Coronary artery (tissue), 2 donors: ENCODE results near the gene COL26A1.

Experiments
- DNase-seq: peaks from one replicate; pipeline ENCODE4 v3.0.0-alpha.2; 2017; ENCODE audit warnings: low spot score
- H3K27ac ChIP-seq, 2 donors: fragments of 200-600 bp; sonication (generic); one replicate each; pipeline ENCODE4 v1.5.1; 2016 to 2019
- H3K4me3 ChIP-seq: fragments of 200-600 bp; sonication (generic); 2 replicates; pipeline ENCODE4 v1.5.1; 2016; ENCODE audit warnings: mild to moderate bottlenecking, moderate library complexity
- TF ChIP-seq, protein P1 (sequence below): fragments of 200-600 bp; sonication (generic); IDR thresholded peaks from one replicate; pipeline ENCODE4 v1.5.1; 2019; ENCODE audit warnings: antibody characterized with exemption

COL26A1 gene

DNA sequence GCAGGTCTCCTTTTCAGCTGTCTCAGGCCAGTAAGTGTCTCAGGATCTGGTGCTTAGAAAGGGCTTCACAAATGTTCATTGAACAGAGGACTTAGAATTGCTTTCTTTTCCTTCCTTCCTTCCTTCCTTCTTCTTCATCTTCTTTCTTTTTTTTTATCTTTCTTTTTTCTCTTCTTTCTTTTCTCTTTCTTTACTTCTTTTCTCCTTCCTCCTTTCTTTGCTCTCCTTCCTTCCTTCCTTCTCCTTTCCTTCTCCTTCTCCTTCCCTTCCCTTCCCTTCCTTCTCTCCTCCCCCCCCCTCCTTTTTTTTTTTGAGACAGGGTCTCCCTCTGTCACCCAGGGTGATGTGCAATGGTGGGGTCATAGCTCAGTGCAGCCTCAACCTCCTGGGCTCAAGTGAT is 34.6 kb downstream of the COL26A1 start:
- Histone ChIP-seq H3K4me3 (no peak overlapping the region), H3K27ac (no peak overlapping the region)
- no peak for DNase-seq
- TF ChIP-seq, protein P1, sequence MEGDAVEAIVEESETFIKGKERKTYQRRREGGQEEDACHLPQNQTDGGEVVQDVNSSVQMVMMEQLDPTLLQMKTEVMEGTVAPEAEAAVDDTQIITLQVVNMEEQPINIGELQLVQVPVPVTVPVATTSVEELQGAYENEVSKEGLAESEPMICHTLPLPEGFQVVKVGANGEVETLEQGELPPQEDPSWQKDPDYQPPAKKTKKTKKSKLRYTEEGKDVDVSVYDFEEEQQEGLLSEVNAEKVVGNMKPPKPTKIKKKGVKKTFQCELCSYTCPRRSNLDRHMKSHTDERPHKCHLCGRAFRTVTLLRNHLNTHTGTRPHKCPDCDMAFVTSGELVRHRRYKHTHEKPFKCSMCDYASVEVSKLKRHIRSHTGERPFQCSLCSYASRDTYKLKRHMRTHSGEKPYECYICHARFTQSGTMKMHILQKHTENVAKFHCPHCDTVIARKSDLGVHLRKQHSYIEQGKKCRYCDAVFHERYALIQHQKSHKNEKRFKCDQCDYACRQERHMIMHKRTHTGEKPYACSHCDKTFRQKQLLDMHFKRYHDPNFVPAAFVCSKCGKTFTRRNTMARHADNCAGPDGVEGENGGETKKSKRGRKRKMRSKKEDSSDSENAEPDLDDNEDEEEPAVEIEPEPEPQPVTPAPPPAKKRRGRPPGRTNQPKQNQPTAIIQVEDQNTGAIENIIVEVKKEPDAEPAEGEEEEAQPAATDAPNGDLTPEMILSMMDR = no peak

DNA sequence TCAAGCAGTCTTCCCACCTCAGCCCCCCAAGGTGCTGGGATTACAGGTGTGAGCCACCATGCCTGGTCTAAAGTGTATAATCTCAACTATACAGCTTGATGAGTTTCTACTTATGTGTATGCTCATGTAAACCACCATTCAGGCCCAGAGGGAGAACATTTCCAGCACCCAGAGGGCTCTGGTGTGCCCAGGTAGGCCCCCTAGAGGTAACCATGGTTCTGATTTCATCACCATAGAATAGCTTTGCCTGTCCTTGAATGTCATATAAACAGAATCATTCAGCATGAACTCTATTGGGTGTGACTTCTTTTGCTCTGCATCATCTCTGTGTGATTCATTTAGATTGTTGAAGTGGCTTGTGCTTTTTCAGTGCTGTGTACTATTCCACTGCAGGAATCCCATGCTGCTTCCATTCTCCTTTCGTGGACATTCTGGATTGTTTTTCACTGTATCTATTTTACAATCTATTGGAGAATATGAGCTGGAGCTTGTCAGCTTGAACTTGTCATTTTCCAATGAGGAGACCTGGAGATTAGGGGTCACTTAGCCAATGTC is 35.2 kb downstream of the COL26A1 start:
- no peak for DNase-seq
- Histone ChIP-seq H3K4me3 (no peak overlapping the region), H3K27ac (no peak overlapping the region)
- TF ChIP-seq, protein P1 = no peak

DNA sequence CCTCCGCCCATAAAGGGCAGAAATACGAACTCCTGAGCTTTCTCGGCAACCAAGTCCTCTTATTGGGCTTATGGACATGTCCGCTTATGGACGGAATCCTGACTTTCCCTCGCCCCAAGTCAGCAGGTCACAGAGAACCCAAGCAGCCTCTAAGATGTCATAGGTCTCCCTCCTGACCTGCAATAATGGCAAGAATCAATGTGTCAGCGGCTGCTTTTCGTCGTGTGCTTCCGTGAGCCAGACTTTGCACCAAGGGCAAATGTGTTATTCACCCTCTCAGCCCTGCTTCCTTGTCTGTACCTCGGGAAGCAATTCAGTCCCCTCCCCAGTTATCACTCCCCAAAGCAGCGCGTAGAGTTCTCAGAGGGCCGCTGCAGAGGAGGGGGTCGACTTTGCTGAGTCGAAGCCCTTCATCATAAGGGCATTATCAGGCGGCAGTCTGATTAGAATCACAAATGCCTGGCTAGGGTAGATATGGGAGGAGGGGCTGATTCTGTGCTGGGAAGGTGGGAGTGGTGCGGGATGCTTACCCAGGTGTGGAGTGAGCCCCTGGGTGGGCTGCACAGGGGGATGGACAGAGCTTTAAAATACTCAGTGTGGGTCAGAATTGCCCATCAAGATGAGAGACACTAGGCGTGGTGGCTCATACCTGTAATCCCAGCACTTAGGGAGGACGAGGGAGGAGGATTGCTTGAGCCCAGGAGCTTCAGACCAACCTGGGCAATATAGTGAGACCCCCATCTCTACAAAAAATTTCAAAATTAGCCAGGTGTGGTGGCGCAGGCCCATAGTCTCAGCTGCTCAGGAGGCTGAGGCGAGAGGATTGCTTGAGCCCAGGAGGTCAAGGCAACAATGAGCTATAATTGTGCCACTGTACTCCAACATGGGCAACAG is 36.0 kb downstream of the COL26A1 start:
- H3K4me3 ChIP-seq = no peak overlapping the region
- TF ChIP-seq, protein P1 = no peak
- DNase-seq = no peak
- H3K27ac ChIP-seq = no peak overlapping the region

DNA sequence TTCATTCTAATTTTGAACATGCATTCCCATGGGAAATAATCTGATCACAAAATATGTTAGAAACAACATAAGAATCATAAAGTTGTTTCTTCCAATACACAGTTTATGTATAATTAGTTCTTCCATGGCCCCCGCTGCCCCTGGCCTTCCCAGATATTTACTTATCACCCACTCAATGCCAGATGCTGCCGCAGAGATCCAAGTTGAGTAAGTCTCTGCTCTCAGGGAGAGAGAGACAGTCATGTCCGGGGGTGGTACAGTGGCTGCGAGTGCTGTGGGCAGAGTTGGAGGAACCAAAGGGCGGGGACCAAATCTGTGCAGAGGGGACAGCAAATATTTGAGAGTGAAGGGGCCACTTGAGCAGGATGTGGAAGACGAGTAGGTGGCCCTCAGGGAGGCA is 37.1 kb downstream of the COL26A1 start:
- no peak for DNase-seq
- TF ChIP-seq, protein P1 = no peak
- Histone ChIP-seq H3K4me3 (no peak overlapping the region), H3K27ac (no peak overlapping the region)

DNA sequence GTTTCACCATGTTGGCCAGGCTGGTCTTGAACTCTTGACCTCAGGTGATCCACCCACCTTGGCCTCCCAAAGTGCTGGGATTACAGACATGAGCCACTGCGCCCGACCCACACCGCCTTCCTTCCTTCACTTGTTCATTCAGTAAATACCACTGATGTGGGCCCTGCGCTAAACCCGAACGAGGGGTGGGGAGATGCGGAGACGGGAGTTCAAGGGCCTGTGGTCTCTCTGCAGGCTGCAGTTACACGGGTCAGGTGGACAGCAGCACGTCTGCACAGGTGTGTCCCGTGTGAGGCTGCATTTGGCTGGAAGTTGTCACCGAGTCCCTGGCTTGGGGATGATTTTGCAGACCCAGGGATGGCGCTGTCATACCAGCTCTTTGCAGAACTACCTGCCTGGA is 38.1 kb downstream of the COL26A1 start:
- Histone ChIP-seq H3K27ac (no peak overlapping the region), H3K4me3 (no peak overlapping the region)
- TF ChIP-seq, protein P1 = no peak
- no peak for DNase-seq

DNA sequence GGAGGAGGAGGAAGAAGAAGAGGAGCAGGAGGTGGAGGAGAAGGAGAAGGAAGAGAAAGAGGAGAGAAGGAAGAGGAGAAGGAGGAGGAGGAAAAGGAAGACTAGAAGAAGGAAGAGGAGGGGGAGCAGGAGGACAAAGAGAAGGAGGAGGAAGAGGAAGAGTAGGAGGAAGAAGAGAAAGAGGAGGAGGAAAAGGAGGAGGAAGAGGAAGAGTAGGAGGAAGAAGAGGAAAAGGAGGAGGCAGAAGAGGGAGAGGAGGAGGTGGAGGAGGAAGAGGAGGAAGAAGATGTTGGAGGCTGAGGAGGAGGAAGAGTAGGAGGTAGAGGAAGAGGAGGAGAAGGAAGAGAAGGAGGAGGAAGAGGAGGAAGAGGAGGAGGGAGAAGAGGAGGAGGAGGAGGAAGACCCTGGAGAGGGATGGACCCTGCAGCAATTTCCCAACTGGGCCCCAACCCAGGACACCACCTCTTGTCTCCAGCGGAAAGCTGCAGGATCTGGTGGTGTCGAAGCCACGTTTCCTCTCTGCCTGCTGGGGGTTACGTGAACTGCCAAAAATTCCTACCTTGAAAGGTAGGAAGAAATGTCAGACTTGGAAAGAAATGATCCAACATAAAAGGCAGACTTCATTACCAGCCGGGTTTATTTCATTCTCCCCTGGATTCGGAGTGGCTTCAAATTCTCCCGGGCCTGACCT is 38.9 kb downstream of the COL26A1 start:
- DNase-seq = no peak
- Histone ChIP-seq H3K27ac (no peak overlapping the region), H3K4me3 (no peak overlapping the region)
- TF ChIP-seq, protein P1 = no peak
